DMS79 (cell line): ENCODE data around the gene TIA1.
A peak's percentile ranks its signal among the peaks of the same experiment; 100 is the strongest.
"Not testable (repeated sequence)": the region's sequence is repeated elsewhere in the genome, so short reads cannot be mapped to it uniquely, and the experiment has no call there.

Experiments used
- DNase-seq: peaks from one replicate; lab custom pipeline; 2025; lab: John Stamatoyannopoulos, UW

TIA1 gene, protein sequence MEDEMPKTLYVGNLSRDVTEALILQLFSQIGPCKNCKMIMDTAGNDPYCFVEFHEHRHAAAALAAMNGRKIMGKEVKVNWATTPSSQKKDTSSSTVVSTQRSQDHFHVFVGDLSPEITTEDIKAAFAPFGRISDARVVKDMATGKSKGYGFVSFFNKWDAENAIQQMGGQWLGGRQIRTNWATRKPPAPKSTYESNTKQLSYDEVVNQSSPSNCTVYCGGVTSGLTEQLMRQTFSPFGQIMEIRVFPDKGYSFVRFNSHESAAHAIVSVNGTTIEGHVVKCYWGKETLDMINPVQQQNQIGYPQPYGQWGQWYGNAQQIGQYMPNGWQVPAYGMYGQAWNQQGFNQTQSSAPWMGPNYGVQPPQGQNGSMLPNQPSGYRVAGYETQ

DNA sequence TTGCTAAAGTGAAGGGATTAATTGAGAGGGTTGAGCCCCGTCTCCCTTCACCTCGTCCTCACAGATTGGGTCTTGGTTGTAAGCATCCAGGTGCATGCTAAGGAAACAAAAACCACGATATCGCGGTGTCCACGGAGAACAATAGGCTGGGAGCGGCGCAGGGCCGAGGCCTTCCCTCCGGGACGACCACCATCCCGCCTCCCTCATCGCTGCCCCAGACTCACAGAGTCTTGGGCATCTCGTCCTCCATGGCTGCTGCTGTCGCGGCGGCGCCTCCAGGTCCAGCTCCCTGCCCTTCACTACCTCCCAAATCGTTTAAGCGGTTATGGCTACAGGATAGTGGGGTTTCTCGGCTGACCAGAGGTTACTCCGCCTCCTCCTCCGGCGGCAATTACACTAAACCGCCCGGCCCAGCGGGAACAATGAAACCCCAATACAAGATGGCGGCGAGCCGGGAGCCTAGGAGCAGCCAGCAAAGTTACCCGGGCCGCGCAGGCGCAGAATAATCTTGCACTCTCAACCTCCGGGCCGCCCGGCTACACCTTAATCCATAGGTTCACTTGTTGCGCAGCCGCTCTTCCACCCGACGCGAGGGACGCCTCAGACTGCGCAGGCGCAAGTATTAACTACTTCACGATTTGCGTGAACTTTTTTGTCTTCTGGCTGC, at the start of gene TIA1:
TIA1 (minus strand) TSS at position 448 of the 667 bp plus-strand sequence; CDS start at position 250, 198 bp downstream.
- peak; percentile 98 for DNase-seq

DNA sequence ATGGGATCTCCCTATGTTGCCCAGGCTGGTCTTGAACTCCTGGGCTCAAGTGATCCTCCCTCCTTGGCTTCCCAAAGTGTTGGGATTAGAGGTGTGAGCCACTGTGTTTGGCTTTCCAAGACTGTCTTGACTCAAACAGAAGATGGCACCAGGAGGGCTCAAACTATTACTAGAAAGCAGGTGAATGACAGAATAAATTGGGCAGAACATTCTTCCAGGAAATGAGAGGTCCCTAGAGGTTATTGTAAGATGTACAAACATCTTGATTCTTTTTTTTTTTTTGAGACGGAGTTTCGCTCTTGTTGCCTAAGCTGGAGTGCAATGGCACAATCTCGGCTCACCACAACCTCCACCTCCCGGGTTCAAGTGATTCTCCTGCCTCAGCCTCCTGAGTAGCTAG, 49.4 kb upstream of the TIA1 start:
- DNase-seq = not testable (repeated sequence)

DNA sequence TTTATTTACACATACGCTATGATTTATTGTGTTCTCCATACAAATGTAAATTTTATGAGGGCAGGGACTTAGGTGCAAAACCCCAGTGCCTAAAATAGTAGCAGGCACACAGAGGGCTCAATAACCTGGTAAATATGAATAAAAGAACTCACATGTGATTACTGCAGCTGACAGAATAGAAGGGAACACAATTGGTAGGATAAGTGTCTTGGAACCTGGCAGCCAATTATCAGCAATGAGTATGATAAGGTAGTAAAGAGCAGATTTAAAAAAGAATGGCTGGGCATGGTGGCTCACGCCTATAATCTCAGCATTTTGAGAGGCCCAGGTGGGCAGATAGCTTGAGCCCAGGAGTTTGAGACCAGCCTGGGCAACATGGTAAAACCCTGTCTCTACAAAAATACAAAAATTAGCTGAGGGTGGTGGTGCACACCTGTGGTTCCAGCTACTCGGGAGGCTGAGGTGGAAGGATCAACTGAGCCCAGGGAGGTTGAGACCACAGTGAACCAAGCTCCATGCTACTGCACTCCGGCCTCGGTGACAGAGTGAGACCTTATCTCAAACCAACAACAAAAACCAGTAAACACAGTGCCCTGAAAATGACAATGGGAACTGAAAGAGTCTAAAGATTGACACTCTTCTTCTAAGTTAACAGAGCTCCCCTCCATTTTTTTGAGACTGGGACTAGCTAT, 35.2 kb upstream of the TIA1 start:
- no peak for DNase-seq

DNA sequence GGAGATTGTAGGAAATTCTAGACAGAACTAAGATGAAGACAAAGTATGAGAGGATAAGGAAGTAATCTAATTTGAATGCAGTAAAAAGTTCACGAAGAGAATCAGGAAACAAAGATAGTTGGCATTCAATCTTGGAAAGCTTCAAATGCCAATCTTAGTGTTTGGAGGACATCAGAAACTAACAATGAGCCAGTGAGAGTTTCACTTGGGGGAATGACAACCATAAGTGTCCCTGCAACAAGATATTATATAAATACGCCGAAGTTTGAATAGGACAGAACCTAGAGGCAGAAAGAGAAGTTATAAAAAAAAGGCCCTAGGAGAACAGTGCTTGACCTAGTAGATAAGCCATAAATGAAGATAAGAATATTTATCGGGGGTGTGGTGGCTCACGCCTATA, 34.0 kb upstream of the TIA1 start:
- no peak for DNase-seq

DNA sequence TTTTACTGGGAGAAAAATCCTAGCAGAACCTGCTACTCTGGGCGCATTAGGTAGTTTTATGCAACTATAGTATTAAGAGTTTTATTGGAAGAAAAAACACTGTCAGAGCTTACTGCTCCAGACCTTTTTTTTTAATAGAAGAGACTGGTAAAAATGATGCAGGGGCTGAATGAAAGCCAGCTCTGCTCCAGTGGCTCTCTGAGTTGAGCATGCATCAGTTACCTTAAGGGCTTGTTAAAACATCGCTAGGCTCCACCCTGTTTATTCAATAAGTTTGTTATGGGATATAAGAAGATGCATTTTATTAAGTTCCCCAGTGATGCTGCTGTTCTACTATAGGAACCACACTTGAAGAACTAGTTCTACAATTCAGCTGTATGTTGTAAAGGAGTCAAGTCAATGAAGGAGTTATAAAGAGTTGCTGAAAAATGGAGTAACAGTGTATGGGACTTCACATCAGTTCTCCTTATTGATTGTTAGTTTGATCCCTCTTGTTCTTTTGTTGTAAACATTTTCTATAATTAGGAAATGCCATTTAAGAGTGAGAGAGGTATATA, 31.9 kb upstream of the TIA1 start:
- DNase-seq = peak; percentile 39

DNA sequence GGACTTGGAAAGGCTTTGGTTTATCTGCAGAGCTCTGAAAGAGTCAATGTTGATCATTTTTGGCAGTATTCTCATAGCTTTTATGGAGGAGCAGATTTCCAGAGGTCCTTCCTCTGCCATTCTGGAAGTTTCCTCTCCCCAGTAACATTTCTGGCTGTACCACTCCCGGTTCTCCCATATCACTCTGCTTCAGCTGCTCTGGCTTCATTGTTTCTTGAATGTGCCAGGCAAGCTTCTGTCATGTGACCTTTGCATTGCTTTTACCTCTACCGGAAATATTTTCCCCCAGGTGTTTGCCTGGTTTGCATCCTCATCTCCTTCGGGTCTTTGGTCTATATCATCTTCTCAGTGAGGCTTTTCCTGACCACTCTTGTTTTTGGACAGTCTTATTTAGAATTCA, 21.9 kb upstream of the TIA1 start:
- no peak for DNase-seq

DNA sequence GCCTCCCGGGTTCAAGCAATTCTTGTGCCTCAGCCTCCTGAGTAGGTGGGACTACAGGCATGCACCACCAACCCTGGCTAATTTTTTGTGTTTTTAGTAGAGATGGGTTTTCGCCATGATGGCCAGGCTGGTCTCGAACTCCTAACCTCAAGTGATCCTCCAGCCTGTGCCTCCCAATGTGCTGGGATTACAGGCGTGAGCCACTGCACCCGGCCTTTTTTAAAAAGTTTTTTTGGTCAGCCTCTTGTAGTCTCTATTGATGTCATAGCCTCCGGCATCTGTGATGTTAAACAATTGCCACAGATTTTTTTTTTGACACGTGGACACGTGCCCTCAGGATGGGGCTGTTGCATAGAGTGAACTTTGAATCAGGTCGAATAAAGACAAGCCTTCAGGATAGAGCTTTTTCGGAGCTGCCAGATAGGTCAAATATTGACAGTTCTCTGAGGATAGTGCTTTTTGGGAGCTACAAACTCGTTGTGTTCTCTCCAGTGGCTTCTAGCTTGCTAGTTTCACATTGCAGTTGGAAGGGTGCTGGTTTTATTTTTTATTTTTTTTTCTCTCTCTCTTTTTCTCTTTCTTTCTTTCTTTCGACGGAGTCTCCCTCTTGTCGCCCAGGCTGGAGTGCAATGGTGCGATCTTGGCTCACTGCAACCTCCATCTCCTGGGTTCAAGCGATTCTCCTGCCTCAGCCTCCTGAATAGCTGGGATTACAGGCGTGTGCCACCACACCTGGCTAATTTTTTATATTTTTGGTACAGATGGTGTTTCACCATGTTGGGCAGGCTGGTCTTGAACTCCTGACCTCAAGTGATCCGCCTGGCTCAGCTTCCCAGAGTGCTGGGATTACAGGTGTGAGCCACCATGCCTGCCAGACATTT, 21.2 kb upstream of the TIA1 start:
- DNase-seq = not testable (repeated sequence)

DNA sequence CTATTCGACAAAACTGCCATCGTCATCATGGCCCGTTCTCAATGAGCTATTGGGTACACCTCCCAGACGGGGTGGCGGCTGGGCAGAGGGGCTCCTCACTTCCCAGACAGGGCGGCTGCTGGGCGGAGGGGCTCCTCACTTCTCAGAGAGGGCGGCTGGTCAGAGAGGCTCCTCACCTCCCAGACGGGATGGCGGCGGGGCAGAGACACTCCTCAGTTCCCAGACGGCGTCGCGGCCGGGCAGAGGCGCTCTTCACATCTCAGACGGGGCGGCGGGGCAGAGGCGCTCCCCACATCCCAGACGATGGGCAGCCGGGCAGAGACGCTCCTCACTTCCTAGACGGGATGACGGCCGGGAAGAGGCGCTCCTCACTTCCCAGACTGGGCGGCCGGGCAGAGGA, 18.5 kb upstream of the TIA1 start:
- DNase-seq = not testable (repeated sequence)

DNA sequence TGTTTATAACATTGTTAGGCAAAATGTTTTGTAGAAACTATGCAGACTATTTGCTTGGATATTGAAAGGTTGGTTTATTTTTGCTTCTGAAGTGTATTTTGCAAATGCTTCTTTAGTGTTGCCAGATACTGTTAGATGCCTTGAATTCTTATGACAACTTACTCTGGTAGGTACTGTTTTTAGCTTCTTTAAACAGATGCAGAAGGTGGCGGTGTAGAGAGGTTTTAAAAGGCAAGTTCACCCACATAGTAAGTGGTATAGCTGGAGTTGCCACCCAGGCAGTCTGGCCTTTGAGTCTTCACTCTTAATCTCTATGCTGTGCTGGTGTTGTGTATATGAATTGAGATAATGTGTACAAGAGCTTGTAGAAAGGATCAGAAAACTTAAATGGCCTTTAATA, 13.1 kb upstream of the TIA1 start:
- no peak for DNase-seq

DNA sequence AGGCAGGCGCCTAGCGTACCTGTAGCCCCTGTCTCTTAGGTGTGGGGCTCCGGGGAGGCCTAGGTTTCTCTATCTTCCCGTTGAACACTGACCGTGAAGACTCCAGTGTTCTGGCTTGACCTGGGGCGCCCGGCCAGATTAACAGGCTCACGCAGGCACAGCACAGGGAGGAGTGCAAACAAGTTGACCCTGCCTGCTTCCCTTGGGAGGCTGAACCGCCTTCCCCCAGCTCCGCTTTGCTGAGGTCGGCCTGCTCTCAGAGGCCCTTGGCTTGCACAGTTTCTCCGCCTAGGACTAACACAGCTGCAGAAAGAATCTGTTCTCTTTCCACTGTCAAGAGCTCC, 10.1 kb upstream of the TIA1 start:
- DNase-seq = peak; percentile 48

DNA sequence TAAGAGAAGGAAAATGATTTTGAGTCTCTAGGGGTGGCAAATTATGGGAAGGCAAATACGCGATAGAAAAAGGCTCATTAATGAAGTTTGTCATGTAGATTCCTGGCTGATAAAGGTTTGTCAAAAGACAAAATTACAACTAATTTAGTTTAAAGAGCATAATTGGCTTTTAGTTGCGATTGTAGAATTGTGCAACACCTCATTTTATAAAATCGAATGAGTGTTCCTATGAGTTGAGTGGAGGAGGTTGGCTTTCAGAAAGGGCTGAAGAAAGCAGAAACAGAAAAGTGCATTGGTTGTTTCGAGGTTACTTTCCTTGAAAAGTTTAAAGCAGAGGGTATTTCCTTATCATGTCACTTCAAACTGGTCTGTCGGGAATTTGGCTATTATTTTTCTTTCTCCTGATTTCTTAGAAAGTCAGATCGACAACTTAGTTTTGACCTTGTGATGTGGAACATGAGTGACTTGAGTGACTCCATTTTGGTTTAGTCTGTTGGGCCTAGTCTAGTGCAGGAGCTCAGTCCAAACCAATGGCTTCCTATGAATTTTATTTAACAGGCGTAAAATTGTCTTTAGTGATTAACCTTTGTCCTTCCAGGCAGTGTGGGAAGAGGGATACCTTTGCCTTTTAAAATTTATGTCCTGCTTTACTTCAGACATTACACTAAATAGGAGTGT, 7.3 kb upstream of the TIA1 start:
- DNase-seq = no peak

DNA sequence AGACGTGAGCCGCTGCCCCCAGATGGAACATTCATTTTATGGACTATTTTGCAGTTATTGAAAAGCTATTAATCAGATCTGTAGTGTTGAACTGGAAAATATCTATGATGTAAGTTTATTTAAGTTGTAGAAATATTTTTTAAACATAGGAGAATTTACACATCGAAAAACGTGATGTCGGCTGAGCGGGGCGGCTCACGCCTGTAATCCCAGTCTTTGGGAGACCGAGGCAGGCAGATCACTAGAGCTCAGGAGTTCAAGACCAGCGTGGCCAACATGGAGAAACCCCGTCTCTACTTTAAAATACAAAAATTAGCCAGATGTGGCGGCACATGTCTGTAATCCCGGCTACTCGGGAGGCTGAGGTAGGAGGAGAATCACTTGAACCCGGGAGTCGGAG, 2.0 kb upstream of the TIA1 start:
- no peak for DNase-seq

DNA sequence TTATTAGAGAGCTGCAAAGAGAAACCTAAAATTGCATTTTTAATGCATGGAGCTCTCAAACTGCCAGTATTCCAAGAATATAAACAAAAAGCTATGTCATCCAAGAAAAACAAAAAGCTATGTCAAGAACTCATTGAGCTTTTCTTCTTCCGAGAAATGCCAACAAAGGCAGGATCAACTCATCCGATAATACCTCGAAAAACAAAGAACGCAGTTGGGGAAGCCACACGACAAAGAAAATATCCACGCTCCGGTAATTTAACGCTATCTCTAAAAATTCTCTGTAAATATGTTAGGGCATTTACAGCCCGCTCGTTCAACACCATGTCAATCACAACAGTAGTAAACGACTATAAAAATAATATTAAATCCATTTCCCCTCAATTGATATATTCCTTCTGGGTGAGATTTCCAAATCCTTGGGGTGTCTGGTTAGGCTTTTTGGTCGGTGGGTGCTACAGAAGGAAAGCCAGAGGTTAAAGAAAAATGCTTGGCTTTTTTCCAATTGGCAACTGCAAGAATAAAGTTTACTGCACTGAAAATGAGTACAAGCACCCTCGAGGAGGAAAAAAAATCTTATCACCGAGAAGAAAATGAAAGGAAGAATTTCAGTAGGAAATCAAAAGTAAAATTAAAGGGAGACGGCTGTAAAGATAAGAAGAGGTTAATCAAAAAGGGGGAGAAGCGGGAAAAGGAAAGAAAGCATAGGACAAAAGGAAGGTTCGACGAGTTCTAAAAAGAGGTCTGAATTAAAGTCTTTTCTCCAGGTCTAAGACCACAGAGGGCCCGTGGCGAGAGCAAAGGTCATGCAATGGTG, 856 bp downstream of the TIA1 start:
- peak; percentile 29 for DNase-seq

DNA sequence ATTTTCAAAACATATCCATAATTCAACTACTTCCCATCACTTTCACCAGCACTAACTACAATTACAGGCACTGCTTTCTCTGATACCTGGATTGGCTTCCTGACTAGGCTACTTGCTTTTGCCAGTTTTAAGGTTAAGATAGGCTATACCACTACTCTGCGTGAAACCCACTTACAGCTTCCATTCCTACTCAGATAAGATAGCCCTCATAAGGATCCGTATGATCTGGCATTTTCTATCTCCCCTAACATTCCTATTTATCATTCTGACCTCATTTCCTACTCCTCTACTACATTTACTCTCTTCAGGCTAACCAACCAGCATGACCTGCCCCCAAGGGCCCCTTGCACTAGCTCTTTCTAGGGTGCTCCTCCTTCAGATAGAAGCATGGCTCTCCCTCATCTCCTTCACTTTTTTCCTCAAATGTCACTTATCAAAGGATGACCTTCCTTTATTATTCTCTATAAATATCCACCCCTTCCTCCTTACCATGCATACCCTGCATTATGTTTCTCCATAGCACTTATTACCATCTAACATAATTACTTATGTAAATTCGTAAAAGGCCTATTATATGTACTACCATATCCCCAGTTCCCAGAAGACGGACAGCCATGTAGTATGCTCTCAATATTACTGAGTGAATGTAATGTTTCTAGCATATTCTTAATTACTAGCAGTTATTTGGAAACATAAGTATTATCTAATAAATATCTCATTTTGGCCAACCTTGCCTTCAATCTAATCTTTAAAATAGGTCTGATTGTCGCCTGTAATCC, 4.4 kb downstream of the TIA1 start:
- DNase-seq = no peak

DNA sequence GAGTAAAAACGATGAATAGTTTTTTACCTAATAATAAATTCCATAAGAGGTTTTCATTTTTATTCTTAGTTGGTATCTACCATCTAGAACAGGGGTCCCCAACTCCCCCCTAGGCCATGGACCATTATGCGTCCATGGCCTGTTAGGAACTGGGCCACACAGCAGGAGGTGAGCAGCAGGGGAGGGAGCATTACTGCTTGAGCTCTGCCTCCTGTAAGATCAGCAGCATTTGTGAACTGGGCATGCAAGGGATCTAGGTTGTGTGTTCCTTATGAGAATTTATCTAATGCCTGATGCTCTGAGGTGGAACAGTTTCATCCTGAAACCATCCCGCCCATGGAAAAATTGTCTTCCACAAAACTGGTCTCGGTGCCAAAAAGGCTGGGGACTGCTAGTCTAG, 5.9 kb downstream of the TIA1 start:
- no peak for DNase-seq

DNA sequence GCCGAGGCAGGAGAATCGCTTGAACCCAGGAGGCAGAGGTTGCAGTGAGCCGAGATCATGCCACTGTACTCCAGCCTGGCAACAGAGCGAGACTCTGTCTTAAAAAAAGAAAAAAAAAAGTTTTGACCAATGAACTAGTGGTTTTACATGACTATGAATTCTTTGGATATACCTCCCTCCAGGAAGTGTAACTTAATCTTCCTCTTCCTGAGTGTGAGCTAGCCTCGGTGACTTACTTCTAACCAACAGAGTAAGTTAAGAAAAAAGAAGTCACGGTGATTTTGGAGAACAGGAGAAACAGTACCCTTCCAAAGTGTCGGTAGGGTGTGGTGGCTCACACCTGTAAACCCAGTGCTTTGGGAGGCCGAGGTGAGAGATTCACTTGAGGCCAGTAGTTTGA, 7.1 kb downstream of the TIA1 start:
- DNase-seq = no peak

DNA sequence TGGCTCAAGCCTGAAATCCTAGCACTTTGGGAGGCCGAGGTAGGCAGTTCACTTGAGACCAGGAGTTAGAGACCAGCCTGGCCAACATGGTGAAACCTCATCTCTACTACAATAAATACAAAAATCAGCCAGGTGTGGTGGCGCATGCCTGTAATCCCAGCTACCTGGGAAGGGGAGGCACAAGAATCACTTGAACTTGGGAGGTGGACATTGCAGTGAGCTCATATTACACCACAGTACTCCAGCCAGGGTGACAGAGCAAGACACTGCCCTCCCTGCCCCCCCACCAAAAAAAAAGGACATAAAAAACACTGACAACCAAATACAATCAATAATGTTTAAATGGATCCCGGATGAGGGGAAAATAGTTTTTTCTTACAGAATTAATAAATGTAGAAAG, 7.8 kb downstream of the TIA1 start:
- no peak for DNase-seq

DNA sequence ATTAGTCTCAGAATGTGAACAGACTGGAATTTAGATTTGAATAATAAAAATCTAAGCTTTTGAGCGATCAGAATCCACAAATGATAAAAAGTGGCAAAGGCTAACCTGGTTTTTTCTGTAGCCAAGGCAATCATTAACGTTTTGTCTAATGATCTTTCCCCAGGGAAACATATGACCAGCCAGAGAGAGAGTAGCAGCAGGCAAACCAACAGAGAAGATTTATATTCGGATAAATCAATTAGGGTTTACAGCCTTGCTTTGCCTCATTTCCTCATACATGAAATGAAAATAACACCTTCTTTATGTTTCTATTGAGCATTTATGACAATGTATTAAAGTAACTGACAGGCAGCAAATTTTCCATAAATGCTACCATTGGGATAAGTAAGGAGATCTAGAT, 14.5 kb downstream of the TIA1 start:
- no peak for DNase-seq

DNA sequence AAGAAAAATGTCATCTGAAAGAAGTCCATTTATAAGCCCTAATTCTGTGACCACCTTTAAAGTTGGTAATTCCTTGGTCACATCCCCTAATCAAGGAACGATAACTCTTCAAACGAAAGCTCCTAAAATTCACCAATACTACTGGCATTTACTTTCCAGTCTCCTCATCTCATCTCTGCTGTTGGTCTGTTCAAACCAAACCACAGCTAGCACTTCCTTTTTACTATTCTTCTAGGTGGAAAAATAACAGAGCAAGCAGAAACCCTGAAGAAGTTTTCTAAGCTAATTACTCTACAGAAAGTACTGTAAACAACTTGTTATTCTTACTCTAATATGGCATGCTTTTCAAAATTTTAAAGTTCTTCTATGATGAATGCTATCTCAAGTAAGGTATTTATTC, 21.6 kb downstream of the TIA1 start:
- no peak for DNase-seq

DNA sequence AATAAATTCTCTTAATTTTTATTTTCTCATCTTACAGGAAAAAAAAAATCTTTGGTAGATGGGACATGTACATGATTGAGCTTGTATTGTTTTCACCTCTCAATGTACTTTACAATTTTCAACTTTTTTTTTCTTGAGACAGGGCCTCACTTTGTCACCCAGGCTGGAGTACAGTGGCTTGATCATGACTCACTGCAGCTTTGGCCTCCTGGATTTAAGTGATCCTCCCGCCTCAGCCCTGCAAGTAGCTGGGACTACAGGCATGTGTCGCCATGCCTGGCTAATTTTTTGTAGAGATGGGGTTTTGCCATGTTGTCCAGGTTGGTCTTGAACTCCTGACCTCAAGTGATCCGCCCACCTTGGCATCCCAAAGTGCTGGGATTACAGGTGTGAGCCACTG, 25.1 kb downstream of the TIA1 start:
- not testable (repeated sequence) for DNase-seq
